ENCODE results near the gene GPR132.

GPR132 gene

DNA sequence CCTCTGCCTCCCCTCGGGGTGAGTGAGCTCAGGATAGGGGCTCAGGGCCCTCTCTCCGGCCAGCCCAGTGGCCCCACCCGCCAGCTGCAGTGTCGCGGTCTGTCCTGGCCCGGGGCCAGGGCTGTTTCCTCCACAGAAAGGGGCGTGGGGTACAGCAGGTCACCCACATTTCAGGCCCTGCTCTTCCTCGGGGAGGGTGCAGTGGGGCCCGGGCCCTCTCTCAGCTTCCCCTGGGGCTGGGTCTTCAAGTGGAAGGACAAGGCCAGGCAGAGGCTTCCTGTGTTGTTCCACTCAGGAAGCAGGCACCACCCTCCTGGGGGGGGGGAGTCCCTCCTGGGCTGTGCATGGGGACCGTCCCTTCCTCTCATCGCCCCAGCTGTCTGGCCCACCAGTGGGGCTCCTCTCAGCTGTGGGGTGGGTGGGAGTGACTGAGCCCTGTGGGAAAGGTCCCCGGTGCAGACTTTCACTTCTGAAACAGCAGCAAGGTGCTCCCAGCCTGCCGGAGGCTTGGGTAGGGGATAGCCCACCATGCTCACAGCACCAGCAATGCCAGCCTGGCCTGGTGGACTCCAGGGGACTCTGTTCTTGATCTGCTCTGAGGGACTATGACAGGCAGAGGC lies 3.7 kb downstream of the GPR132 start:
- ChIA-PET CTCF (interaction anchor here (0.8 to 14.7 kb wide), 6 partner anchors 10 to 428 kb away, joined by 3 to 148 read pairs (median 4); no protein-coding TSS in a partner anchor), POLR2A (interaction anchor here (0.6 to 1.2 kb wide), 3 partner anchors 127 to 1454 kb away, joined by 3 to 5 read pairs (median 3); no protein-coding TSS in a partner anchor)
- peak; percentile 76 for DNase-seq (ENCODE audit: extremely low spot score)
- TF ChIP-seq CTCF (IDR thresholded peaks at IDR 0.05; ENCODE audit: control extremely low read depth, extremely low read depth, low read depth, missing control alignments) = no peak

DNA sequence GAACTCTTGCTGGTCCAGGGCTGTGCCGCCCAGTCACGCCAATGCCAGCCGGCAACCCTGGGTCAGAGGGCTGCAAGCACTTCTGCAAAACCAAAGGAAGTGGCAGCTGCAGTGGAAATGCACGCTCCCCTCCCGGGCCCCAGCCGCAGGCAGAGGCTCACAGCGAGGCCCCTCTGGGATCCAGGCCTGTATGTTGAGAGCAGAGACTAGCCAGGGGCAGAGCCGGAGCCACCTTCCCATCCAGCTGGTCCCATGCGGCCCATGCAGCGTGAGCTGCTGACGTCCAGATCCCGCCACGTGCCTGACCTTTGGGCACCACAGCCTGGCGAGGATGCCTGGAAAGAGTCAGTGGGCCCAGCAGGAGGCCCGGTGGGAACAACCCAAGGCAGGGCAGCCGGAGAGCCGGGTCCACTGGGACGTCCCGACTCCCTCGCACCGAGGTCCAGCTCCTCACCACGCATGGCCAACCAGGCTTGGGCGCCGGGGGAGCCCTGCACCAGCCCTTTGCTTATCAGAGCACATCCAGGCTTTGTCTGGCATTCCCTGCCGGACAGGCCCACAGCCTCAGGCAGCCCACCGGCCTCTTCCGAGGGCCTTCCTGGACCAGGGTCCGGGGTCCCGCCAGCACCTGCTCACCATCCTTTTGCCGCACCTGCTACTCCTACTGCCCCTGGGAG lies 4.3 kb downstream of the GPR132 start:
- ChIA-PET CTCF (interaction anchor here (0.8 to 14.7 kb wide), 6 partner anchors 10 to 429 kb away, joined by 3 to 148 read pairs (median 4); no protein-coding TSS in a partner anchor), POLR2A (interaction anchor here (0.6 to 1.2 kb wide), 2 partner anchors 126 to 385 kb away, joined by 3 read pairs; no protein-coding TSS in a partner anchor)
- DNase-seq (ENCODE audit: extremely low spot score) = no peak
- no peak for TF ChIP-seq CTCF (IDR thresholded peaks at IDR 0.05; ENCODE audit: control extremely low read depth, extremely low read depth, low read depth, missing control alignments)

DNA sequence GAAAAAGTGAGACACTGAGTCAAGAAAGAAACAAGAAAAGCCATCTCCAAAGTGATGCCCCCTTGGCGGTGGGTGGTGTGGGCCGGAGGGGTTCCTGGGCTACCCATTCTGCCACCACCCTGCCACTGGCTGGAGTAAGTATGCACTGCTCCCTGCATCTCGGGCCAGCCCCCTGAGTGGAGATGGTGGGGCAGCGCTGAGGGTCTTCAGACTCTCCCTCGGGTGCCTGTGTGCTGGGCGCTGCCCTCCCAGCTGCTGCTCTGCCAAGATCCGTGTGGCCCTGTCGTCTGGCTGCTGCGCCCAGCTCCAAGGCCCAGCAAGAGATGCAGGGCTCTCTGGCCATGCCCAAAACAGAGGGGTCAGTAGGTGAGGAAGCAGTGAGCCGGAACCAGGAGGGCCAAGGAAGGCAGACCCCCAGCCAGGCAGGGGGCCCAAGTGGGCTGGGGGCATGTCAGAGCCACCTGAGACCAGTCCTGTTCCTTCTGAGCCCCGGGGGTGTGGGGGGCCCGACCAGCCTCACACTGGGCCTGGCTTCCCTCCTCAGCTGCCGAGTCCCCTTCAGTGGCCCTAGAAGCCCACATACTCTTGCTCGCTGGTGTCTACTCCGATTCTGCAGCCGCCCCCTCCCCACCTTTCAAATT lies 5.2 kb downstream of the GPR132 start:
- CTCF ChIA-PET = interaction anchor here (13.0 to 14.7 kb wide), 2 partner anchors 15 to 28 kb away, joined by 140 to 148 read pairs; no protein-coding TSS in a partner anchor
- DNase-seq (ENCODE audit: extremely low spot score) = no peak
- TF ChIP-seq CTCF (IDR thresholded peaks at IDR 0.05; ENCODE audit: control extremely low read depth, extremely low read depth, low read depth, missing control alignments) = no peak
- POLR2A ChIA-PET = no interaction called here

GRCh38 chr14:105059035-105059924 lies 6.0 kb downstream of the GPR132 start:
- CTCF ChIA-PET = interaction anchor here (1.4 to 14.7 kb wide), 3 partner anchors 8 to 29 kb away, joined by 6 to 148 read pairs (median 140); no protein-coding TSS in a partner anchor
- POLR2A ChIA-PET = no interaction called here
- peak; percentile 24 for TF ChIP-seq CTCF (IDR thresholded peaks at IDR 0.05; ENCODE audit: control extremely low read depth, extremely low read depth, low read depth, missing control alignments)
- no peak for DNase-seq (ENCODE audit: extremely low spot score)

GRCh38 chr14:105058521-105059034 lies 6.7 kb downstream of the GPR132 start:
- DNase-seq (ENCODE audit: extremely low spot score) = no peak
- POLR2A ChIA-PET = interaction anchor here (0.7 kb wide), 1 partner anchor 7 kb away, joined by 3 read pairs; no protein-coding TSS in a partner anchor
- CTCF ChIA-PET = interaction anchor here (0.9 to 14.7 kb wide), 6 partner anchors 8 to 306 kb away, joined by 3 to 148 read pairs (median 5); partner anchors contain the start of gene SIVA1
- TF ChIP-seq CTCF (IDR thresholded peaks at IDR 0.05; ENCODE audit: control extremely low read depth, extremely low read depth, low read depth, missing control alignments) = no peak

Measured in GM10248 (cell line).